ENCODE results near the gene CDK3.
"Not testable (repeated sequence)": the region's sequence is repeated elsewhere in the genome, so short reads cannot be mapped to it uniquely, and the experiment has no call there.

Gene CDK3

GRCh38 chr17:76000755-76001521, at the start of gene CDK3:
Gene CDK3, plus strand, starts transcription at chr17:76000855. Its CDS starts 571 bp downstream, at chr17:76001426.
- no peak for DNase-seq

DNA sequence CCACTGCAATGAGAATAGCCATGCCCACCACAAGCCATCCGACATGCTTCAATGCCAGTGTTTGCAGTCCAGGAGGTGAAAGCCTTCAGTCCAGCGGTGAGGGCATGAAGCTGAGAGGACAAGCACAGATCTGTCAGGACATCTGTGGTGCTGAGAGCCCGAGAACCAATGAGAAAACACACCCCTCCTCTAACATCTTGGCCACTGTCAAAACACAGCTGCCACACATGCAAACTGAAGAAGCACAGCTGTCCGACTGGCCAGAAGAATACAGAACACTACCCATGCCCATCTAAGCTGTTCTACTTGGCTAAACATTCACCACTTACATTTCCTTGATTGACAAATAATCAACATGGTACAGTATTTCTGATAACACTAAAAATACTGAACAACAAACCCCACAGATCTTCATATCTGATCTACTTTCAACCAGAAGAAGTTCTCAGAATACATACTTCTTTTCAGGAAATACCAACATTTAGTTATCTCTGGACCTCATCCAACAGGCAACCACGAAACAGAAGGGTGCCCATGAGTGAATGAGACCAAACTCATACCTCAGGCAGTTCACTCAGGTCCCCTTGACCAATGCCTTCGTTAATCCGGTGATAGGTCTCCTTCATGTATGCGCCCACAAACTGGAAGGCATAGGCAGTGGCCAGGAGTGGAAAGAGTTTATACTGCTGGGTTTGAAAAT, 49.6 kb upstream of the CDK3 start:
- no peak for DNase-seq

DNA sequence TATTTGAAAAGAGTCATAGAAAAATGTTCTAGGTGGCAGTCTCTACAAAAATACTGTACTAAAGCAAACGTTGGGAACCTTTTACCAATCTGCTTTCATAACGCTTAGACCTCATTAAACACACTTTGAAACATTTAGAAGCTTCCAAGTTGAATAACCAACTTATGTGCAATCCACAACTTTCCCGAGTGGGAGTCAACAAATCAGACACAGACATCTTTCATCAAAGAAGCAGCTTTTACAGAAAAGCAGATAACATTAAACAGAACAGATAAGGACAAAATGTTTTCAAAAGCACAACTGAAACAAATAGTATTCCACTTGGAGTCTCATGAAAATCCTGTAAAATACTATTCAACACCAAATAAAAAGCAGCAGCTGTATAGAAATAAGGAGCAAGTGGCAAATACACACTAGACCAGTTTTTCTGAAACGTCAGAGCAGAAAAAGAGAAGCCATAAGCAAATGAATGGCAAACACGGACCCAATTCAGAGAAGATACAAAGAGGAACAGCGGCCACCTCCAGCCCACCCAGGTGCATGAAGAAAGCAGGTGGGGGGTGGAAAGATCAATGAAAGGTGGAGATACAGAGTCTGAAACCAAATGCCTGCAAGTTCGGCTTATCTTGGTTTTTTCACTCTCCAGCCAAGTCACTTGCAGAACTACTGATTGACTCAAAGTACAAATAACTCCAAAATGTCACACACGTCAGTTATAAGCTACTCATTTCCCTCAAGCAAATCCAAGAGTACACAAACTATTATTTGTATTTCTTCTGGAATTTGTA, 41.4 kb upstream of the CDK3 start:
- DNase-seq, result no peak

DNA sequence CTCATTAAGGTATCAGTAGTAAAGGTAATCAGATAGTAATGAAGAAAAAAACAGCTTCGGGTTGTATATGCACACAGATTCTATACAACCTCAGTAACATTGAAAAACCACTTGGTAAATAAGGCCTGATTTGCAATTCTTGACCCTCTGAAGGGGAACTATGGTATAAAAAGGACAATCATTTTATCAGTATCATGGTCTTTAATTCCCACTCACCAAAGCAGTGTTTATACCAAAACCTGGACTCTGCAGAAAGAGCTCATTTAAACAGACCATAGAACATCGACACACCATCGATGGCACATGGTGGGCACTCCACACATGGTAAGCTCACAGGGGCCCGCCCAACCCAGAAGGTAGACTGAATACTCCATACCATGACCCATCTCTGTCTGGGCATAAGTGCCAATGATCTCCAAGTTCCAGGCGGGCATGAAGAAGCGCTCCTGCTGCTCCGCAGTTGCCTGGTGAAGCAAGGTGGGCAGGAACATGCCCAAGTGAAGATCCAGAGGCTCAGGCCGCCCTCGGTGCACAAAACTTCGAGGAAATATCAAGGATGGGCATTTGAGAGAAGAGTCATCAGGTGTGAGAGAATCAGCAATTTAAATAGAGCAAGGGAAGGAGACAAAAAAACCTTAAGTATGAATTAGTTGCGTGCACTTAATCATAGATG, 40.7 kb upstream of the CDK3 start:
- DNase-seq, result no peak

GRCh38 chr17:75965468-75965867, 35.2 kb upstream of the CDK3 start:
- DNase-seq, result no peak

DNA sequence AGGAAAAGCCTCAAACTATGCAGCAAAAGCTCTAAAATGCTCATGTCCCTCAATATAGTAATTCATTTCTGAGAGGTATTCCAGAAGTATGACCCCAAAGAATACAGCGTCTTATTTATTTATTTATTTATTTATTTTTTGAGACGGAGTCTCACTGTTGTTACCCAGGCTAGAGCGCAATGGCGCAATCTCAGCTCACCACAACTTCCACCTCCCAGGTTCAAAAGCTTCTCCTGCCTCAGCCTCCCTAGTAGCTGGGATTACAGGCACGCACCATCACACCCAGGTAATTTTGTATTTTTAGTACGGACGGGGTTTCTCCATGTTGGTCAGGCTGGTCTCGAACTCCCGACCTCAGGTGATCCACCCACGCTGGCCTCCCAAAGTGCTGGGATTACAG, 31.6 kb upstream of the CDK3 start:
- not testable (repeated sequence) for DNase-seq

DNA sequence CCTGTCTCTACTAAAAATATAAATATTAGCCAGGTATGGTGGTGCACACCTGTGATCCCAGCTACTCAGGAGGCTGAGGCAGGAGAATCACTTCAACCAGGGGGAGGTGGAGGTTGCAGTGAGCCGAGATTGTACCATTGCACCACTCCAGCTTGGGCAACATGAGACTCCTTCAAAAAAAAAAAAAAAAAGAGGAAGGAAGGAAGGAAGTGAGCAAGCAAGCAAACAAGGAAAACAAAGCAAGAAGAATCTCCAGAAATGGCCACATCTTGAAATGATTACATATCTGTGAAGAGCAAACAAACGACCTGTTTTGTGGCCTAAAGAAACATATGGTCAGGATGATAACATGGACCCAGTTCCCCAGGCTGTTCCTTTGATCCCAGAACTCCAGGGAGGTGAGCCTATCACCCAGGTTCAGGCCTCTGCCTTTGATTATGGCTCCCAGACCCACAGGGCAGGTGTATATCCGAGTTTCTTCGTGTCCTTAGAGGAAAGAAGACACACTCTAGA, 30.6 kb upstream of the CDK3 start:
- no peak for DNase-seq

GRCh38 chr17:75970626-75971025, 30.0 kb upstream of the CDK3 start:
- no peak for DNase-seq

GRCh38 chr17:75975187-75975586, 25.5 kb upstream of the CDK3 start:
- DNase-seq, result not testable (repeated sequence)

DNA sequence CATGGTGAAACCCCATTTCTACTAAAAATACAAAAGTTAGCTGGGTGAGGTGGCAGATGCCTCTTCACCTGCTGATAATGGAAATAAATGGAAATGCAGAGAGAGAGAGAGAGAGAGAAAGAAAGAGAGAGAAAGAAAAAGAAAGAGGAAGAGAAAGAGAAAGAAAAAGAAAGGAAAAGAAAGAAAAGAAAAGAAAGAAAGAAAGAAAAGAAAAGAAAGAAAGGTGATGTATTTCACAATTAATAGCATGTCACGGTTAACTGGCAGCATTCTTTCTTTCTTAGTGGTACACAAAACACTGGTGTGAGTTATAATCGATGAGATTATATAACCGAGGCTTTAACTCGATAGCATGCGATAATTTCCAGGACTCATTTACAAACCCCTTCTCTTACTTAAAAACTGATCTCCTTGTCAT, 24.9 kb upstream of the CDK3 start:
- no peak for DNase-seq

DNA sequence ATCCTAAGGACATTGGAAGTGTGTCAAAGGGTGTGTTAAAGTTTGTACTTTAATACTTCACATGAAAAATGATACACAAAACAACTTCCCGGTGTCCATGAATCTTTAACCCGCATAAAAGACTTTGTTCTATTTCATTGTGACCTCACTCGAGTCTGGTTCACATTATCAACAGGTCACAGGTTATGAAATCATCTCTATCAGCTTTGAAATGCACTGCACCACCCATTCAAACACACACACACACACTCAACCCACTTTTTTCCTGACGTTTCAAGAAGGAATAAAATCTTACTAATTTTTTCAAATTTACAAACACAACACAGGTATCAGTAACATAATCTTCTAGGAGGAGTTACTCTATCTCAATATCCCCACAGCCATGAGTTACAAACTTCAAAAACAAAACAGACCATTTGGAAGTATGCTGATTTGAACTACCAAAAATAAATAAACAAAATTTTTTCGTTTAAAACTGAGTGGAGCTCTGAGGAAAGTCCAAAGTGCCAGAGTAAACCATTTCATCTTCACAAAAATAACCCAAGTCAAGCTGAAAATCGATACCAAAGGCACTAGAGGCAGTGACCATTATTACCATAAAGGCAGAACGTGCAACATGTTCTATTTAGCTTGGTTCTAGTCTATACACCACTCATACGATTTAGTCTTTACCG, 24.3 kb upstream of the CDK3 start:
- DNase-seq, result no peak

DNA sequence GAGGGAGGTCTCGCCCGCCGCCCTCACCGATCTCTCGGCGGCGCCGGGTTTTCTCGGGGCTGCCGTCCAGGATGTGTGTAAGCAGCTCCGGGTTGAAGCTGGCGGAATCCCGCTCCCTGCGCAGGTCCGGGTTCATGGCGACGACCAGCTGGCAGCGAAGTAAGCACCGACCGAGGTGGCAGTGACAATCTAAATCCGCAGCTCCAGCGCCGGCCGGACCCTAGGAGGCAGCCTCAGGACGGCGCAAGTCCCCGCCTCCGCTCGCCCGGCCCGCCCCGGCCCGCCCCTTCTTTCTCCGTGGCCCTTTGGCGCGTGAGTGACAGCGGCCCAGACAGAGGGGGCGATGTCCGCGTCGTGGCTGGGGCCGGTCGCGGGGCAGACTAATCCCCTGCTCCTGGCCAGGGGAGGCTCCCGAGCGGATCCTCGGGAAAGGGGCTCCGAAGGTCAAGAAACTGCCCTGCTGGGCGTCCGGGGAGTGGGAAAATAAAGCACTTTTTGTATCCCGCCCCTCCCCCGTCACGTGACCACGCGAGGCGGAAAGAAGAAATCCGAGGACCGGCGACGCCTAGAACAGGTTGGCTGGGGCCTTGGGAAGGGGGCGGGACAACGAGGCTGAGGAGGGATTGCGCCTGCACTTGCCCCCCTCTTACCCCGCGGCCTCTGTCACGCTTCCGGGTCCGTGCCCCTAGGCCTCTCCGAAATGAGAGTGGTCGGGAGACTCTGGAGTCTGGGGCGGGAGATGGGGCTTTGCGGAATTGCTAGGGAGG, 21.5 kb upstream of the CDK3 start, which contains the start of the genes ACOX1 and TEN1:
Gene ACOX1, minus strand, starts transcription at position 229 of the 767 bp plus-strand sequence. Its CDS starts 93 bp downstream, at position 136.
Gene TEN1, plus strand, starts transcription at position 303 of the 767 bp plus-strand sequence. CDS start 6,953 bp downstream, outside the sequence.
- peak; percentile 98 for DNase-seq

- DNase-seq, result no peak
Observed at GRCh38 chr17:75979705-75980187, 20.9 kb upstream of the CDK3 start.

- DNase-seq, result no peak
Observed at GRCh38 chr17:75980188-75981018, 20.3 kb upstream of the CDK3 start.

GRCh38 chr17:75981019-75981615, 19.5 kb upstream of the CDK3 start:
- DNase-seq, result no peak

DNA sequence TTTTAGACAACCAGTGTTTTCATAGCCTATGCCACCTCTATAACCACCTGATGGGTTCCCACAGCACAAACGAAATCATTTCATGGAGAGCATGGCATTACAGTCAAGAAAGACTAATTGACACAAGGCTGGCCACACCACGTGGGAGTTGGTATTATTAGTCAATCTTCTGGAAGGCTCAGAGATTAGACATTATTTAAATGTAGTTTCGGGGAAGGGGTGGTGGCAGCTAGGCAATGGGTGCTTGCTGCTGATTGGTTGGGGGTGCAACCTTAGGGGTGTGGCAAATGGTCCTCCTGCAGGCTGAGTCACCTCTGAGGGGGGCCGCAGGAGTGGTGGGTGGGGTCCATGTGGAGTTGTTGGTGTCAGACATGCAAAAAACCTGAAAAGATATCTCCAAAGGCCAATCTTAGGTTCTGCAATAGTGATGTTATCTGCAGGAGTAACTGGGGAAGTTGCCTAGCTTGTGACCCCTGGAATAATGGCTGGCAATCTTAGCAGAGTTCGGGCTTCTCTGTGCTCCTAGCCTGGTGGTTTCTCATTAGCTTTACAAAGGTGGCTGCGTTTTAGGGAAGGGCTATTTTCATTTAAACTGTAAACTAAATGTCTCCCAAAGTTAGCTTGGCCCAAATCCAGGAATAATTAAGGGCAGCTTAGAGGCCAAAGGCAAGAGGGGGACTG, 17.0 kb upstream of the CDK3 start:
- no peak for DNase-seq

DNA sequence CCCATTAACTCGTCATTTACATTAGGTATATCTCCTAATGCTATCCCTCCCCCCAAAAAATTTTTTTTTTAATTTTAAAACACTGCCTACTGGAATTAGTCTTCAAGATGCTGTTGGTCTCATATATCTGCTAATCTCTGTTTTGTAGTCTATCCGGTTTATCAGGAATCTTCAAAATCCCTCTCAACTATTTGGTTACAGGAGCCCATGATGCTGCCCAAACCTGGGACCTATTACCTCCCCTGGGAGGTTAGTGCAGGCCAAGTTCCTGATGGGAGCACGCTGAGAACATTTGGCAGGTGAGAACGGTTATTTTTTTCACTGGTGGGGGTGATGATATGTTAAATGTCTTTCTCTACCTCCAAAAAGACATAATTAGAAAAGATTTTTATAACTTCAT, 14.7 kb upstream of the CDK3 start:
- no peak for DNase-seq

DNA sequence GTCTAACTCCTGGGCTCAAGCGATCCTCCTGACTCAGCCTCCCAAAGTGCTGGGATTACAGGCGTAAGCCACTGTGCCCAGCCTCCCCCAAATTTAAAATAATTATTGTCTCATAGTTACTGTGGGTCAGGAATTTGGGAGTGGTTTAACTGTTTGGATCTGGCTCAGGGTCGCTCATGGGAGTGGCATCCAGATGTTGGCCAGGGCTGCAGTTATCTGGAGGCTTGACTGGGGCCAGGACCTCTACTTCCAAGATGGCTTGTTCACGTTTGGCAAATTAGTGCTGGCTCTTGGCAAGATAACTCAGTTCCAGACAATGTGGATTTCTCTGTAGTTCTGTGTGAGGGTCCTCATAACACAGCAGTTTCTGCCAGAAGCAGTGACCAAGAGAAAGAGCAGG, 13.6 kb upstream of the CDK3 start:
- DNase-seq, result no peak

DNA sequence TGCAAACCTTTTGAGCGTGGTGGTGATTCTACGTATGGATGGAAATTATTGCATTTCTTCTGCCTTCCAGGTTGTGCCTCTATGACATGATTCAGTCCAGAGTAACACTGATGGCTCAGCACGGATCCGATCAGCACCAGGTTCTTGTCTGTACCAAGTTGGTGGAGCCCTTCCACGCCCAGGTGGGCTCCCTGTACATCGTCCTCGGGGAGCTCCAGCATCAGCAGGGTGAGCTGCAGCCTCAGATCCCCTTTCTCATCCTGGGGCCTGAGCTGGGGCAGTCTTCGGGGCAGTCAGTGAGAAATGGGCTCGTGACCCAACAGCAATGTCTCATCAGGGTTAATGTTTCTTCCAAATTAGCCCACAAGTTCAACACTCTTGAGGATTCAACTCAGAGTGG, 9.3 kb upstream of the CDK3 start:
- DNase-seq, result no peak
